ENCODE data around the gene KCNAB1.
"Not testable (repeated sequence)": the region's sequence is repeated elsewhere in the genome, so short reads cannot be mapped to it uniquely, and the experiment has no call there.

KCNAB1 gene

GRCh38 chr3:156284637-156285036, 164.3 kb downstream of the KCNAB1 start:
- not testable (repeated sequence) for FAIRE-seq

- FAIRE-seq: no peak
These were observed 165.2 kb downstream of the KCNAB1 start for GRCh38 chr3:156285626-156286025.

- FAIRE-seq: no peak
These were observed 170.5 kb downstream of the KCNAB1 start for GRCh38 chr3:156290924-156291271.

GRCh38 chr3:156291272-156292123, 171.1 kb downstream of the KCNAB1 start:
- FAIRE-seq: no peak

- no peak for FAIRE-seq
These were observed 173.2 kb downstream of the KCNAB1 start for GRCh38 chr3:156293566-156293965.

GRCh38 chr3:156297582-156297981, 177.2 kb downstream of the KCNAB1 start:
- FAIRE-seq: no peak

- FAIRE-seq: no peak
These were observed 177.6 kb downstream of the KCNAB1 start for GRCh38 chr3:156298014-156298413.

GRCh38 chr3:156298938-156299337, 178.6 kb downstream of the KCNAB1 start:
- no peak for FAIRE-seq

GRCh38 chr3:156299569-156299968, 179.2 kb downstream of the KCNAB1 start:
- no peak for FAIRE-seq

- FAIRE-seq: no peak
These were observed 180.0 kb downstream of the KCNAB1 start for GRCh38 chr3:156300371-156300770.

- peak; percentile 97 for FAIRE-seq
These were observed 180.8 kb downstream of the KCNAB1 start for GRCh38 chr3:156300929-156301840.

GRCh38 chr3:156303001-156303707, 182.8 kb downstream of the KCNAB1 start:
- no peak for FAIRE-seq

GRCh38 chr3:156304406-156304805, 184.0 kb downstream of the KCNAB1 start:
- FAIRE-seq: no peak

GRCh38 chr3:156305672-156306071, 185.3 kb downstream of the KCNAB1 start:
- FAIRE-seq: no peak

GRCh38 chr3:156307704-156308103, 187.3 kb downstream of the KCNAB1 start:
- no peak for FAIRE-seq

GRCh38 chr3:156311431-156311830, 191.1 kb downstream of the KCNAB1 start:
- FAIRE-seq: no peak

GRCh38 chr3:156311930-156312329, 191.6 kb downstream of the KCNAB1 start:
- FAIRE-seq: no peak

GRCh38 chr3:156316076-156316475, 195.7 kb downstream of the KCNAB1 start:
- no peak for FAIRE-seq

- no peak for FAIRE-seq
These were observed 197.2 kb downstream of the KCNAB1 start for GRCh38 chr3:156317462-156318074.

- FAIRE-seq: no peak
These were observed 201.6 kb downstream of the KCNAB1 start for GRCh38 chr3:156321945-156322344.

- FAIRE-seq: no peak
These were observed 203.1 kb downstream of the KCNAB1 start for GRCh38 chr3:156323466-156323865.

- FAIRE-seq: no peak
These were observed 210.0 kb downstream of the KCNAB1 start for GRCh38 chr3:156330415-156330814.

GRCh38 chr3:156332304-156332703, 211.9 kb downstream of the KCNAB1 start:
- FAIRE-seq: no peak
